ENCODE data around the gene DDHD1.
"Not testable (repeated sequence)": the region's sequence is repeated elsewhere in the genome, so short reads cannot be mapped to it uniquely, and the experiment has no call there.

Gene DDHD1

GRCh38 chr14:53152887-53153701 lies at the start of gene DDHD1:
TSS of gene DDHD1 (minus strand) at chr14:53153323. CDS start at chr14:53153098, 225 bp downstream.
- peak; percentile 67 to 72 for DNase-seq (ENCODE audit: low read depth in 2 of 2)

- no peak for DNase-seq (ENCODE audit: low read depth in 2 of 2)
Observed at GRCh38 chr14:53195949-53196348, 42.8 kb upstream of the DDHD1 start.

- no peak for DNase-seq (ENCODE audit: low read depth in 2 of 2)
Observed at GRCh38 chr14:53193193-53193592, 40.1 kb upstream of the DDHD1 start.

GRCh38 chr14:53192052-53192760 lies 39.1 kb upstream of the DDHD1 start:
- DNase-seq (ENCODE audit: low read depth in 2 of 2): no peak

DNA sequence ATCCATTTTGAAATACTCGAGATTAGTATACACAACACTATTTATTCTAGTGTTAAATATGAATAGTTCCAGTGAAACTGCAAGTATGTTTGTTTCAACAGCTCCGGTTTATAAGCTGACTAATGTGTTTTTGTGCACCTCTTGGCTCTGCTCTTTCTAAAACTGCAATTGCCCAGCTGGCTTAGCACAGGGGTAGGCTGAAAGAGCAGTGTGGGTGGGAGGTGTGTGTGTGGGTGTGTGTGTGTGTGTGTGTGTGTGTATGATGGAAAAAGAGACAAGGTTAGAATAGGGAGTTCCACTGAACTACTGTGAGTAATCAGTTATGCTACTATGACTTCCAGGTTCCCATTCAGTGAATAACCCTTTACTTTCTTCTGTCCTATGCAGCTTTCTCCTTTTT lies 37.8 kb upstream of the DDHD1 start:
- no peak for DNase-seq (ENCODE audit: low read depth in 2 of 2)

DNA sequence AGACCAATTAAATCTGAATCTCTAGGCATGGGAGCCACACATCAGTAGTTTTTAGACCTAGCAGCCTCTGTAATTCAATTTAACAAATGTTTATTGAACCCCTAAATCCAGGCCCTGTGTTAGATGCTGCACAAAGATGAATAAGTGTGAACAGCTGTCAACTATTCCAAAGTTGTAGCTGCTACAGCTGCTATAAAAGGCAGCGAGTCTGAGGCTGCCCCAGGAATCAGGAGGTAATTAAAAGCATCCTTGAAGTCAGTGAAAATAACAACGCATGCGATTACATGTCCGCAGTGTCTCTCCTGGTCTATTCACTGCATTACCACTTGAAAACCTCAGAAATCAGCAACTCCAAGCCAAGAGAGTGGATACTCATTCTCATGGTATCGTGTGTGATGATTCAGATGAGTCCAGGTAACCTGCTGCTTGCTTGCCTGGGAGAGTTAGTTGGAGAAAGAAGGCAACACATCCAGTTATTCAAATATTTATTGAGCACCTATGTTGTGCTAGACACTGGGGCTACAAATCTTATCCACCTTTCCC lies 34.9 kb upstream of the DDHD1 start:
- DNase-seq (ENCODE audit: low read depth in 2 of 2): no peak

- DNase-seq (ENCODE audit: low read depth in 2 of 2): no peak
Observed at GRCh38 chr14:53186532-53186931, 33.4 kb upstream of the DDHD1 start.

- no peak for DNase-seq (ENCODE audit: low read depth in 2 of 2)
Observed at GRCh38 chr14:53183611-53184010, 30.5 kb upstream of the DDHD1 start.

GRCh38 chr14:53183056-53183455 lies 29.9 kb upstream of the DDHD1 start:
- DNase-seq (ENCODE audit: low read depth in 2 of 2): no peak

DNA sequence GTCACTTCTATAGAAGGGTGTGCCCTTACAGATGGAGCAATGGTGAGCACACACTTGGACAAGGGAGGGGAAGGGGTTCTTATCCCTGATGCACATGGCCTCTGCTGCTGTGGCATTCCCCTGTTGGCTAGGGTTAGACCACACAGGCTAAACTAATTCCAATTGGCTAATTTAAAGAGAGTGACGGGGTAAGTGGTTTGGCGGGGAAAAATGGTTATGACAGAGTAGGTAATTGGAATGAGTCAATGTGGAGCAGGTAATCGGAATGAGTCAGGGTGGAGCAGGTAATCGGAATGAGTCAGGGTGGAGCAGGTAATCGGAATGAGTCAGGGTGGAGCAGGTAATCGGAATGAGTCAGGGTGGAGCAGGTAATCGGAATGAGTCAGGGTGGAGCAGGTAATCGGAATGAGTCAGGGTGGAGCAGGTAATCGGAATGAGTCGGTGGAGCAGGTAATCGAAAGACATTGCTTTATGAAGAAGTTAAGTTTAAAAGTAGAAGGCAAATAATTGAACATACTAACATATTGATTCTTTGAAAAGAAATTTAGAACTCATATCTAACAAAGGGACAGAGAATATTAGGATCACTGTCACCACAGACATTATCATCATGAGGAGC lies 28.4 kb upstream of the DDHD1 start:
- not testable (repeated sequence) for DNase-seq (ENCODE audit: low read depth in 2 of 2)

GRCh38 chr14:53180272-53181221 lies 27.4 kb upstream of the DDHD1 start:
- peak in 1 of 2 donors; percentile 0 for DNase-seq (ENCODE audit: low read depth in 2 of 2)

DNA sequence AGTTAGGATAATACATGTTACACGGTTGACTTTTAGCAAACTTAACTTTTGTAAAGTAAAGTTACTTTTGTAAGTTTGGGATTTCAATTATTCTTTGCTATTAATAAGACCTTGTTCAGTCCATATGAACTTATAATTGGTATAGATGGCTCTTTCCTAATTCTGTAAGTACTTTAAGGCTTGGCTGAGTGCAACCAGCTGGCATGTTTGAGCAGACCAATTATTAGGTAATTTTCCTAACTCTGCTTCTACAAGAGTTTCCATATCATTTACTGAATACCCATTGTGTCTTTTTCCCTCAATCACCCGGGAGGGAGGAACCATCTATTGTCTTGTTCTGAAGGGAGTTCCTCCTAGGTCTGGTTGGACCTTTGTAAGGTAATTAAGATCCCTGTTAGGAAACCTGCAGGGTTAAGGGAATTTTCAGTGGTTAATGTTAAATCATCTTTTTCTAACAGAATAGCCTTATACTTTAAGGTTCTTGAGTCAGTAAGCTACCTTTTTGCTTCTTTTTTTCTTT lies 26.4 kb upstream of the DDHD1 start:
- not testable (repeated sequence) for DNase-seq (ENCODE audit: low read depth in 2 of 2)

DNA sequence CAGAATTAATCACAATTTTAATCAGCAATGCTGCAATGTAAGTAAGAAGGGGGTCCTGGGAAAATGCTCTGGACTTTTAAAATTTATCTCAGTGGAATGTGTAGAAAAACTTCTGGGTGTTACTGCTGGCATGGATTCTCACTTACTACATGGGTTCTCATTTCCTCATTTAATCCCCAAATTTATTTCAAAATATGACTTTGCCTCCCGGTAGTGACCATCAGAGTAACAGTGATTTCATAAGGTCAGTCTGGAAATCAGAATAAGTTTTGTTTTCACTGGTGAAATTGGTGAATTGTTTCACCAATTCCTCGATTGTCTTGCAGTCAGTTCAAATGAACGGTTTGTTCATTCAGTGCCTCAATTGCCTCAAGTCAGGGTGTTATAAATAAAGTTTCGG lies 22.3 kb upstream of the DDHD1 start:
- no peak for DNase-seq (ENCODE audit: low read depth in 2 of 2)

GRCh38 chr14:53174918-53175317 lies 21.8 kb upstream of the DDHD1 start:
- no peak for DNase-seq (ENCODE audit: low read depth in 2 of 2)

GRCh38 chr14:53168786-53169185 lies 15.7 kb upstream of the DDHD1 start:
- DNase-seq (ENCODE audit: low read depth in 2 of 2): no peak

DNA sequence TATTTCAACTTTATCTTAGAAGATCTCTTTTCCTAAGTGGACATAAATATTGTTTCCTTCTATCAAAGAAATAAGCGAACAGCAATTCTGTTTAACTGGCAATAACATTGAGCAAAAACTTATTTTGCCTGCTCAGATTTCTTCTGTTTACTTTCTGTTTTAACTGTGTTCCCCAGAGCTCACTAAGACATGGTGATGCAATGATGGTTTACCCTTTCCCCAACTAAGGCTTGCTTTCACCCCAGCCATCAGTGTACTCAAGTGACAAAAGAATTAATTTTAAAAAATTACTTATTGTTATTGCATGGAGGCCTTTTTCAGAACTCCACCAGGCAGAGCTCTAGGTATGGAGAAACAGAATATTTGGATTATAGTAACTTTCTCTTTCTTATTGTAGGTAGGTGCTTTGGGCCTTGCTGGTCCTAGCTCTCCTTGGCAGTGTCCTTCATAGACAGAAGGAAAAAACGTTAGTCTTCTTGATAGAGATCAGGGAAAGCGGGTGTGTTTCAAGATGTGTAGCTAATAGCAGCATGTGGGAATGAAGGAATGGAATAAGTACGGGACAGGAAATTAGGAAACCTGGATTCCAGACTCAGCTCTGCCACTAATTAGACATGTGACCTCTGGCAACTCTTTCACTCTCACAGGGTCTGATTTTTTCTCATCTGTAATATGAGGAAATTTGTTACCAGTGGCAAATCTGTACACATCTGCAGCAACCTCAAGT lies 14.6 kb upstream of the DDHD1 start:
- no peak for DNase-seq (ENCODE audit: low read depth in 2 of 2)

DNA sequence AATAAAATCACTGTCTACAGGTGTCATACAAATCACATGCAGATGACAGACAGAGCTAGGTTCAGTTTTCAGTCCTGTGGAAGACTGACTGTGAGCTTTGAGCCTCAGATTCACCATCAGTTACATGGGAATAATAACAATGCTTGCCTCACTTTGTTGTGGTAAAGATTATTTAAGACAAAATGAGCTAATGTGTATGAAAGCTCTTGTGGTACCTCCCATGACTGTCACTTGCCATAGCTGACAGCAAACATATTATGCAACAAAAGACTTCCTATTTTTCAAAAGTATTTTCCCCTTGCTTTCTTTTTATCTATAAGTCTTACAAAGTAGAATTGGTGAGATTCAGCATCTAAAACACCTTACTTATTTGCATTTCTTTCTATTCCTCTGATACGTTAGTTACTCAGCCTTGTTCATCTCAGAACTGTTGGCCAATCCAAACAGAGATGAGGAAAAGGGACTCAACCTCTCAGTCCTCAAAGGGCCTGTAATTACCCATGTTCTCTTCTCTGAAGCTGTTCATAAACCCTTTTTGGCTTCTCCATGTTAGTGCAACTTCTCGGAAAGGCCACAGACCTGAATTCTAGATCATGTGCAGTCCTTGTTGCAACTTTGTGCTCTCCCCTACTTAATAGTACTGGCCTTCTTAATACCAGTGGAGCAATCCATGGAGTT lies 8.8 kb upstream of the DDHD1 start:
- no peak for DNase-seq (ENCODE audit: low read depth in 2 of 2)

DNA sequence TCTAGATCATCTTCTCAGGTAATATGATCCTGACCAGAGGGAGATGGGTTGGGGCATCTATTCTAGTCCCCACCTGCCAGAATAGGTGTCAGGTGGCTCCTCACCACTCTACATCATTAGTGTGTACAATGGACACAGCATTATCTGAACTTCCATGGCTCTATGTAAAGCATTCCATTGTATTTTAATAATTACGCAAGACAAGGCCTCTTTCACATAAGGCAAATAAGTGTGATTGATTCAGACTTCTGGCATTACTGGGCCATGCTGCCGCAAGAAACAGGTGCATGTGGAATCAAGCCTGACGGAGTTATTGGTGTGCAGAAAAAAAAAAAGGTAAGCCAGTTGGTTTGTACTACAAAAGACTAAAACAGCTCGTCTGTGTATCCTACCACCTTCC lies 3.1 kb upstream of the DDHD1 start:
- no peak for DNase-seq (ENCODE audit: low read depth in 2 of 2)

DNA sequence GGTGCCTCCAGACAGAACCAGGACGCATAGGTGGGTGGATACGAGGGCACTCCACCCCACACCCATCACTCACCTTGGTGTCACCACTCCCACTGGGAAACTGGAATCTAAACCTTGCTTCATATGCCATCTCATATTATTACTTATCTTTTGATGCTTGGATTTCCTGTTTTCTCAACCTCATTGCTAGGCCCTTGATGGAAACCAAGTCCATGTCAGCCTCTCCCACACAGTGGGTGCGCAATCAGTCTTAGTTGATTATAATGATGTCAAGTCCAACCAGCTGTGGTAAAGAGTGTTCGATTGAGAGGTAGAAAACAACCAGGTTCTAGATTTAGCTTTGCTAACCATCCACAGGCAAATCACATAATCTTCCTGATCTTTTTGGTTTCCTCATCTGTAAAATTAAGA lies 584 bp upstream of the DDHD1 start:
- DNase-seq (ENCODE audit: low read depth in 2 of 2): no peak
